ENCODE data around the gene ABHD16B. TPM values are rescaled to one million over a fixed set of nuclear protein-coding genes. Genes with fewer than 3 reads are reported as not detected.

ABHD16B gene
- not detected for total RNA-seq
- under 1 TPM in 1 of 4 donors, not detected in 3; 0.21 TPM for polyA plus RNA-seq

- H3K27ac ChIP-seq (ENCODE audit: insufficient read depth, low read length, poor library complexity, severe bottlenecking): no peak within 1 kb of the TSS
- H3K4me1 ChIP-seq (ENCODE audit: control insufficient read depth, insufficient read depth, low read length, poor library complexity, severe bottlenecking): peaks cover 41% of the 10 kb centered on the region
- DNase-seq (no peak), ATAC-seq (ENCODE audit: low read depth in 2 of 2) (no peak)
- no peaks in the 10 kb centered on the region for H3K9me3 Mint-ChIP-seq
- H3K36me3 ChIP-seq (ENCODE audit: control insufficient read depth, insufficient read depth, low read length): no peaks in the 10 kb centered on the region
- H3K4me1 Mint-ChIP-seq: peaks cover 0 to 58% (median 27%) of the 10 kb centered on the region in 4 donors
- peaks cover 6% of the 10 kb centered on the region for H3K27me3 Mint-ChIP-seq
- peak within 1 kb of the TSS in 2 of 4 donors; percentile 35 to 61 for H3K4me3 Mint-ChIP-seq
- no peak within 1 kb of the TSS for H3K4me3 ChIP-seq (ENCODE audit: low read depth, low read length)
- no peaks in the 10 kb centered on the region for H3K9me3 ChIP-seq (ENCODE audit: control insufficient read depth in 2 of 2, low read length in 2 of 2)
- peak within 1 kb of the TSS in 1 of 3 donors; percentile 48 for H3K27ac Mint-ChIP-seq
- no peaks in the 10 kb centered on the region for H3K27me3 ChIP-seq (ENCODE audit: control insufficient read depth, insufficient read depth, low read length)
- H3K36me3 Mint-ChIP-seq: peaks cover 3% of the 10 kb centered on the region
Observed at GRCh38 chr20:63861365-63861934, at the start of gene ABHD16B. TSS of gene ABHD16B (plus strand) at chr20:63861498. CDS start at chr20:63861541, 43 bp downstream.

GRCh38 chr20:63814891-63815614, 46.2 kb upstream of the ABHD16B start:
- H3K27me3 ChIP-seq (ENCODE audit: control insufficient read depth, insufficient read depth, low read length): no peaks in the 10 kb centered on the region
- no peak overlapping the region for H3K27ac ChIP-seq (ENCODE audit: insufficient read depth, low read length, poor library complexity, severe bottlenecking)
- H3K4me3 ChIP-seq (ENCODE audit: low read depth, low read length): no peak overlapping the region
- H3K4me1 ChIP-seq (ENCODE audit: control insufficient read depth, insufficient read depth, low read length, poor library complexity, severe bottlenecking): no peaks in the 10 kb centered on the region
- Mint-ChIP-seq H3K27ac (no peak overlapping the region), H3K9me3 (no peaks in the 10 kb centered on the region), H3K36me3 (no peaks in the 10 kb centered on the region), H3K4me3 (no peak overlapping the region), H3K27me3 (peaks cover 5% of the 10 kb centered on the region), H3K4me1 (no peaks in the 10 kb centered on the region)
- no peaks in the 10 kb centered on the region for H3K9me3 ChIP-seq (ENCODE audit: control insufficient read depth in 2 of 2, low read length in 2 of 2)
- no peak for DNase-seq
- no peaks in the 10 kb centered on the region for H3K36me3 ChIP-seq (ENCODE audit: control insufficient read depth, insufficient read depth, low read length)
- no peak for ATAC-seq (ENCODE audit: low read depth in 2 of 2)

GRCh38 chr20:63815615-63816253, 45.6 kb upstream of the ABHD16B start:
- no peak overlapping the region for H3K27ac ChIP-seq (ENCODE audit: insufficient read depth, low read length, poor library complexity, severe bottlenecking)
- DNase-seq: no peak

GRCh38 chr20:63819224-63819921, 41.9 kb upstream of the ABHD16B start:
- ATAC-seq (ENCODE audit: low read depth in 2 of 2): peak; percentile 16 to 43
- Mint-ChIP-seq H3K9me3 (no peaks in the 10 kb centered on the region), H3K27ac (peak overlapping the region; percentile 0 to 81 (median 71)), H3K4me1 (no peaks in the 10 kb centered on the region), H3K27me3 (peaks cover 9% of the 10 kb centered on the region), H3K36me3 (no peaks in the 10 kb centered on the region), H3K4me3 (peak overlapping the region; percentile 1 to 63 (median 44))
- Histone ChIP-seq H3K9me3 (ENCODE audit: control insufficient read depth in 2 of 2, low read length in 2 of 2) (no peaks in the 10 kb centered on the region), H3K27me3 (ENCODE audit: control insufficient read depth, insufficient read depth, low read length) (no peaks in the 10 kb centered on the region), H3K4me3 (ENCODE audit: low read depth, low read length) (no peak overlapping the region), H3K4me1 (ENCODE audit: control insufficient read depth, insufficient read depth, low read length, poor library complexity, severe bottlenecking) (no peaks in the 10 kb centered on the region), H3K27ac (ENCODE audit: insufficient read depth, low read length, poor library complexity, severe bottlenecking) (peak overlapping the region; percentile 34), H3K36me3 (ENCODE audit: control insufficient read depth, insufficient read depth, low read length) (no peaks in the 10 kb centered on the region)
- DNase-seq: peak in 1 of 3 donors; percentile 28

More at GRCh38 chr20:63815615-63816253, 45.6 kb upstream of the ABHD16B start:
- peaks cover 9% of the 10 kb centered on the region for H3K27me3 Mint-ChIP-seq
- no peaks in the 10 kb centered on the region for H3K9me3 Mint-ChIP-seq
- H3K36me3 Mint-ChIP-seq: no peaks in the 10 kb centered on the region
- Histone ChIP-seq H3K4me1 (ENCODE audit: control insufficient read depth, insufficient read depth, low read length, poor library complexity, severe bottlenecking) (no peaks in the 10 kb centered on the region), H3K4me3 (ENCODE audit: low read depth, low read length) (no peak overlapping the region), H3K36me3 (ENCODE audit: control insufficient read depth, insufficient read depth, low read length) (no peaks in the 10 kb centered on the region), H3K9me3 (ENCODE audit: control insufficient read depth in 2 of 2, low read length in 2 of 2) (no peaks in the 10 kb centered on the region), H3K27me3 (ENCODE audit: control insufficient read depth, insufficient read depth, low read length) (no peaks in the 10 kb centered on the region)
- H3K4me1 Mint-ChIP-seq: no peaks in the 10 kb centered on the region
- H3K4me3 Mint-ChIP-seq: no peak overlapping the region
- no peak for ATAC-seq (ENCODE audit: low read depth in 2 of 2)
- no peak overlapping the region for H3K27ac Mint-ChIP-seq

GRCh38 chr20:63821811-63822210, 39.5 kb upstream of the ABHD16B start:
- Mint-ChIP-seq H3K4me1 (no peaks in the 10 kb centered on the region), H3K27ac (no peak overlapping the region), H3K9me3 (peaks cover 0 to 3% (median 0%) of the 10 kb centered on the region in 7 donors), H3K27me3 (peaks cover 24% of the 10 kb centered on the region), H3K4me3 (no peak overlapping the region), H3K36me3 (no peaks in the 10 kb centered on the region)
- ATAC-seq (ENCODE audit: low read depth in 2 of 2) (no peak), DNase-seq (no peak)
- H3K4me3 ChIP-seq (ENCODE audit: low read depth, low read length): no peak overlapping the region
- no peaks in the 10 kb centered on the region for H3K9me3 ChIP-seq (ENCODE audit: control insufficient read depth in 2 of 2, low read length in 2 of 2)
- H3K36me3 ChIP-seq (ENCODE audit: control insufficient read depth, insufficient read depth, low read length): no peaks in the 10 kb centered on the region
- H3K27me3 ChIP-seq (ENCODE audit: control insufficient read depth, insufficient read depth, low read length): no peaks in the 10 kb centered on the region
- no peaks in the 10 kb centered on the region for H3K4me1 ChIP-seq (ENCODE audit: control insufficient read depth, insufficient read depth, low read length, poor library complexity, severe bottlenecking)
- no peak overlapping the region for H3K27ac ChIP-seq (ENCODE audit: insufficient read depth, low read length, poor library complexity, severe bottlenecking)

- Mint-ChIP-seq H3K27me3 (peaks cover 27% of the 10 kb centered on the region), H3K9me3 (peaks cover 0 to 3% (median 0%) of the 10 kb centered on the region in 7 donors), H3K4me1 (no peaks in the 10 kb centered on the region), H3K27ac (no peak overlapping the region), H3K36me3 (no peaks in the 10 kb centered on the region), H3K4me3 (no peak overlapping the region)
- no peaks in the 10 kb centered on the region for H3K36me3 ChIP-seq (ENCODE audit: control insufficient read depth, insufficient read depth, low read length)
- no peaks in the 10 kb centered on the region for H3K4me1 ChIP-seq (ENCODE audit: control insufficient read depth, insufficient read depth, low read length, poor library complexity, severe bottlenecking)
- no peaks in the 10 kb centered on the region for H3K9me3 ChIP-seq (ENCODE audit: control insufficient read depth in 2 of 2, low read length in 2 of 2)
- no peak overlapping the region for H3K4me3 ChIP-seq (ENCODE audit: low read depth, low read length)
- no peaks in the 10 kb centered on the region for H3K27me3 ChIP-seq (ENCODE audit: control insufficient read depth, insufficient read depth, low read length)
- H3K27ac ChIP-seq (ENCODE audit: insufficient read depth, low read length, poor library complexity, severe bottlenecking): no peak overlapping the region
- ATAC-seq (ENCODE audit: low read depth in 2 of 2): no peak
- DNase-seq: no peak
Observed at GRCh38 chr20:63822276-63822696, 39.0 kb upstream of the ABHD16B start.

GRCh38 chr20:63823691-63824311, 37.5 kb upstream of the ABHD16B start:
- peaks cover 0 to 3% (median 0%) of the 10 kb centered on the region in 7 donors for H3K9me3 Mint-ChIP-seq
- peak overlapping the region in 1 of 3 donors; percentile 20 for H3K27ac Mint-ChIP-seq
- DNase-seq (no peak), ATAC-seq (ENCODE audit: low read depth in 2 of 2) (no peak)
- no peaks in the 10 kb centered on the region for H3K4me1 ChIP-seq (ENCODE audit: control insufficient read depth, insufficient read depth, low read length, poor library complexity, severe bottlenecking)
- peaks cover 3% of the 10 kb centered on the region for H3K27me3 ChIP-seq (ENCODE audit: control insufficient read depth, insufficient read depth, low read length)
- H3K4me3 ChIP-seq (ENCODE audit: low read depth, low read length): no peak overlapping the region
- no peaks in the 10 kb centered on the region for H3K9me3 ChIP-seq (ENCODE audit: control insufficient read depth in 2 of 2, low read length in 2 of 2)
- H3K4me1 Mint-ChIP-seq: peaks cover 0 to 3% (median 0%) of the 10 kb centered on the region in 4 donors
- H3K27me3 Mint-ChIP-seq: peaks cover 35% of the 10 kb centered on the region
- no peak overlapping the region for H3K4me3 Mint-ChIP-seq
- no peak overlapping the region for H3K27ac ChIP-seq (ENCODE audit: insufficient read depth, low read length, poor library complexity, severe bottlenecking)
- H3K36me3 Mint-ChIP-seq: no peaks in the 10 kb centered on the region
- H3K36me3 ChIP-seq (ENCODE audit: control insufficient read depth, insufficient read depth, low read length): no peaks in the 10 kb centered on the region
